NCI-H2171 (cell line): ENCODE measurements around the gene SHISA2.

Experiments used
- DNase-seq: peaks from one replicate; lab custom pipeline; 2025; lab: John Stamatoyannopoulos, UW

The SHISA2 gene

DNA sequence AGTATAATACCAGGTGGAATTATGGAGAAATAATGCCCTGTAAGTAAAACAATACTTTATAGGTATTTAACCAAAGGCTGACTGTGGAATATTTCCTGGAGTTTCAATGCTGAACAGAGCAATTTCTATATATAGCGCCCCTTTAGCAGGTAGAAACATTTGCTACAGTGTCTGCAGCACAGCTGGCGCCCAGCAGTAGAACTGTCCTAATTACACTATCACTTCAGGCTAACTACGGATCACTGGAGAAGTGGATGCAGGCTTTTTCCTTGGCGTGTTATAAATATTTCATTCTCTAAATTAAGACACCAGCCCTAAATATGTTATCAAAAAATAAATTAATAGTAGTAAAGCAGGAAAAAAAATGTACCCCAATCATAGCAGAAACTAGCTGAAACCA is 3.1 kb downstream of the SHISA2 start:
- DNase-seq = no peak

DNA sequence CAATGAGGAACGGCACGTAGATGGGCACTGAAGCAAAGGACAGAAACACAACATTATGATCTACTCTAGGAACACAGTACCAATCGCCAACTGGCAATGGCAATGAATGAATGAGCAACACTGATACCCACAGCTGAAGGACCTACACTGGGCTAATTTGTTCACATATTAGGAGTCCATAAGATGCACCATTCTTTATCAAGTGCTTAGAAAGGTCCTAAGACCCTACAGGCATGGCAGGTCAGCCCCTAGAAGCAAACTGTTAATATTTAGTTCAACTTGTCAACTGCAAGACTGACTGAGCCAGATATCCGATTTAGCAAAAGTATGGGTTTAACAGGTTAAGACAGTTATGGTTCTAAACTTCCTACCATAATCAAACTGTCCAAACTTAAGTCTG is 4.8 kb downstream of the SHISA2 start:
- DNase-seq = no peak

DNA sequence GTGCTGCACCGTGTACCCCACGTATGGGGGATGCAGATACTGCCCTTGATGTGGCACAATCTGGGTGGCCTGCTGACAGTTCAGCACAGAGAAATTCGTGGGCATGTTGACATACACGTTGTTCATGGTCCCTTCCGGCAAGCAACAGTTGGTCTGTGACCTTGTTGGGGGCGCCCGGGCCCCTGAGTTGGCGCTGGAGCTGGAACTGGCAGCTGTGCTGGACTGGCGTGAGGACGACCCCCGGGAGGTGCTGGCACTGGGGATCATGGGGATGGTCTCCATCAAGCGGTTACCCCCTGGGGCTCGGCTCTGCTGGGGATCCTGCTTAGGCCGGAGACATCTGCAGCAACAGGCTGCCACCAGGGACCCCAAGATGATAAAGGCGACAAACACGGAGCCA is 5.2 kb downstream of the SHISA2 start:
- DNase-seq = no peak

GRCh38 chr13:26045142-26045541 is 6.7 kb downstream of the SHISA2 start:
- DNase-seq = no peak

DNA sequence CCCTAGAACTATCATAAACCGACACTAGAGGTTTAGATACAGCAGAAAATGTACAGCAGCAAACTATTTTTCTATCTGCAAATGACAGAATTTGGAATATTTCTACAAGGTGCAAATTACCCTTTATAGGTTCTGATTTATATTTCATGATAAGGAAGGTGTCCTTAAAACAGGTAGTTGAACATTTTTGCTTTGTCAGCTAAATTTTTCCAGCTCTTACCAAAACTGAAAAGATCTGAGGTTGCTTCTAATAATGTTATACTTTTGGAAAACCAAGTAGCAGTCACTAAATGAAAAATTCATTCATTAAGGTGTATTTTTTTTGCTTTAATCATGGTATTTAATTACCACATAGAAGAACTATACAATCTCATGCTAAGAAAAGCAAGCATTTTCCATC is 9.0 kb downstream of the SHISA2 start:
- no peak for DNase-seq

- DNase-seq = no peak
Measured at GRCh38 chr13:26041444-26041843, 10.4 kb downstream of the SHISA2 start.

- DNase-seq = no peak
Measured at GRCh38 chr13:26038931-26039475, 12.8 kb downstream of the SHISA2 start.

DNA sequence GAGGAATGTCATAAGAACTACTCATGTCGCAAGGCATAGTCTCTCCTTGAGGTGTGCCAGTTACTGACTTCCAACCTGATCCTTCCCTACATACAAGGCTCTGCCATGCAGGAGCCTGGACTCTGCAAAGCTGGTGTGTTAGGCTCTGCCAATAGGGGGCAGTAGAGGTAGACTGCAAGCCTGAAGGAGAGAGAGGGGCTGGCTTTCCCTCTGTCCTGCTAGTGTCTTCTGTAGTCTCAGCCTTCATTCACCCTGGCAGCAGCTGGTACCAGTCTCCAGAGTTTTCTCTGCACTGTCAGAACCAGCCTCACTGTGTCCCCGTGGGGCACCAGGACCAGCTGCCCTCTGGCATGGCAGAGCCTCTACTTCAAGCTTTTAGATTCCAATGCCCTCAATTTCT is 14.5 kb downstream of the SHISA2 start:
- DNase-seq = no peak

GRCh38 chr13:26036383-26036782 is 15.4 kb downstream of the SHISA2 start:
- no peak for DNase-seq

- no peak for DNase-seq
Measured at GRCh38 chr13:26034018-26034417, 17.8 kb downstream of the SHISA2 start.

DNA sequence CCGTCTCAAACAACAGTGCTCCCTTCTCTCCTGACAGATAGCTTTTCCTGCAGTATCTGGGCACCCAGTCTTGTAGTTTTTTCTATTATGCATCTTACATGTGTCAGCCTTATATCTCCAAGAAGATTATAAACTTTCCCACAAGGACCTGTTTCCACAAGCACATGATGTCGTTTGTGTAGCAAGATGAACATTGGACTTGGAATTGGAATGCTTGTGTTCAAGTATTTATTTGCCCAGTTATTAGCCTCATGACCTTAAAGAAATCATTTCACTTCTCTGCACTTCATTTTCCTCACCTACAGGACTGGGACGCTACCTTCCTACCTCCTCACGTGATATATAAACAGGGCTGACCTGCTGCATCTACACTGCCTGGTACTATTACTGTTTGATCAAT is 21.5 kb downstream of the SHISA2 start:
- DNase-seq = no peak

- DNase-seq = no peak
Measured at GRCh38 chr13:26029581-26030136, 22.2 kb downstream of the SHISA2 start.

DNA sequence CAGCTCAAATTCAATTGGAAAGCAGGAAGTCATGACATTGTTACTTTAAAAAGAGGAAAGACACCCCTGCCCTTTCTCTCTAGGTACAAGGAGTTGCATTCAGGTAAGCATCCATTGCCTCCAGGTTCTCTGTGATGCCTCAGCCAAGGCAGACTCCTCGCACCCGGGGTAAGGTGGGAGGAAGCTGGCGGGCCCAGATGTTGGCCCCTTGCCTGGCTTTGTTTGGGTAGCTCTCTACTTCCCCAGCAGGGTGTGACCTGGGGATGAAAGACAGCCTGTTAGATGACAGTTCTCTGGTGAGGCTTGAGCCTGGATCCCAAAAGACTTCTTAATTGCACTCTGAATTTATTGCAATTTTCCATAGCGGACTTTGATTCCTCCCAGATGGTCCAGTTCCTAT is 25.6 kb downstream of the SHISA2 start:
- no peak for DNase-seq

GRCh38 chr13:26025771-26026170 is 26.0 kb downstream of the SHISA2 start:
- DNase-seq = no peak

- no peak for DNase-seq
Measured at GRCh38 chr13:26025196-26025595, 26.6 kb downstream of the SHISA2 start.

DNA sequence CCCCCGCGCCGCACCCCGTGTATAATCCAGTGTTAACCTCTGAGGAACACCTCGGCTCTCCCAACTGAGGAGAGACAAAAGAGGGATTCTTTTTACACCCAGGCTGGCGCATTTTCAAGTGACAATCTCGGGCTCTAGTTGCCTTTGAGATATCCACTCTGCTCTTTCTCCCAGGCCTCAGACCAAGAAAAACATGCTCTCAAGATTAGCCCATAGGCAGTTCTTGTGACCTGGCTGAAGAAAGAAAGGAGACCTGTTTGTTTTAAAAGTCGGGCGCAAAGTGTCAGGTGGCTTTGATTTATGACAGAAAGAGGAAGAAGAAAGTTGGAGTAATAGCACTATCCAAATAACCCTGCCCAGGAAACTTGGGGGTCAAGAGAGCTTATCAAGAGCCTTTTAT is 27.3 kb downstream of the SHISA2 start:
- no peak for DNase-seq

GRCh38 chr13:26022538-26023292 is 29.1 kb downstream of the SHISA2 start:
- peak; percentile 21 for DNase-seq

DNA sequence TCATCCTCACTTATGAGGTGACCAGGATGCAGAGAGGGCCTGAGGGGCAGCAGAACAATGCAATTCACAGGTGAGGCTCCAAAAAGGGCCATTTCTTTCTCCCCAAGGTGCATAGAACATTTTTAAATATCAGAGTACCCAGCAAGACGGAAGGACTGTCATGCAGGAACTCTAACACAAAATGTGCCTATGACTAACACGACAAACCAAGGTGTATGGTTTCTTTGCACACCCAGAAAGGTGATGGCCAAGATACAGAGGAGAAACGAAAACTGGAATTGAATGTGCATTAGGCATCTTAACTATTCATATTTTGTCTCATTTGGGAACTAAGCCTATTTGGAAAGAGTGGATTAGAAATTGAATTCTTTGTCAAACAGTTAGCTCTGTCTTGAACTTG is 29.9 kb downstream of the SHISA2 start:
- DNase-seq = no peak

- no peak for DNase-seq
Measured at GRCh38 chr13:26021516-26021915, 30.3 kb downstream of the SHISA2 start.

- DNase-seq = no peak
Measured at GRCh38 chr13:26020891-26021290, 30.9 kb downstream of the SHISA2 start.

GRCh38 chr13:26019881-26020870 is 31.6 kb downstream of the SHISA2 start:
- DNase-seq = no peak

DNA sequence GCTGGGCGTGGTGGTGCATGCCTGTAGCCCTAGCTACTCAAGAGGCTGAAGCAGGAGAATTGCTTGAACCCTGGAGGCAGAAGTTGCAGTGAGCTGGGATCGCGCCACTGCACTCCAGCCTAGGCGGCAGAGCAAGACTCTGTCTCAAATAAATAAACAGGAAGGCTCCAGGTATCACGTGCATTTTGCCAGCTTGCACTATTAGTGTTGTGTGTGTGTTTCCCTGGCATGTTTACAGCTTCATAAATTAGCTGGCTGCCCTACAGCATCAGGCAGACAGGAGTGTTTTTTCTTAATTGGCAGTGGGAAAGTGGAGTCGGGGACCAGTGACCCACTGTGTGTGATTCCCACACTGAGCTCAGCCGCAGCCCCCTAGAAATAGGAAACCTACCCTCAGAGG is 32.6 kb downstream of the SHISA2 start:
- no peak for DNase-seq
